Mesothelial cell of epicardium (in vitro differentiated cells): ENCODE data around the gene OR14I1. TPM values are rescaled to one million over a fixed set of nuclear protein-coding genes. Genes with fewer than 3 reads are reported as not detected.

Experiments used
- DNase-seq, 2 experiments: peaks; one replicate each; pipeline ENCODE4 v3.0.0; 2021; ENCODE audit warnings: low spot score in 2 of 2; ENCODE audit not compliant: unreplicated experiment in 2 of 2
- H3K27ac Mint-ChIP-seq: 2 replicates; pipeline ENCODE4 v1.8.0; 2021; ENCODE audit warnings: mixed read lengths
- H3K27me3 Mint-ChIP-seq: 2 replicates; pipeline ENCODE4 v1.8.0; 2021; ENCODE audit warnings: low read depth, mixed read lengths
- H3K36me3 Mint-ChIP-seq: 2 replicates; pipeline ENCODE4 v1.8.0; 2021; ENCODE audit warnings: mixed read lengths
- H3K4me1 Mint-ChIP-seq: 2 replicates; pipeline ENCODE4 v1.8.0; 2021; ENCODE audit warnings: mixed read lengths
- H3K4me3 Mint-ChIP-seq: 2 replicates; pipeline ENCODE4 v1.8.0; 2021; ENCODE audit warnings: mild to moderate bottlenecking, moderate library complexity, mixed read lengths
- H3K9me3 Mint-ChIP-seq: 2 replicates; pipeline ENCODE4 v1.8.0; 2021; ENCODE audit warnings: mixed read lengths
- total RNA-seq: library from RNA; stranded (reverse); gene quantifications from 3 replicates; pipeline ENCODE4 v1.2.1, GENCODE V29; 2021
- TF ChIP-seq, protein P1 (sequence below): fragments of 200-600 bp; sonication (generic); IDR thresholded peaks from one replicate; pipeline ENCODE4 v1.5.0; 2021; ENCODE audit warnings: antibody characterized with exemption; ENCODE audit not compliant: unreplicated experiment

OR14I1 gene
- total RNA-seq, 1 donor from 2014 or later, result not detected

GRCh38 chr1:248699099-248699498, 3.5 kb downstream of the OR14I1 start:
- no peak overlapping the region for H3K4me3 Mint-ChIP-seq

GRCh38 chr1:248697907-248698306, 4.7 kb downstream of the OR14I1 start:
- no peaks in the 10 kb centered on the region for H3K4me1 Mint-ChIP-seq
- TF ChIP-seq, protein P1, sequence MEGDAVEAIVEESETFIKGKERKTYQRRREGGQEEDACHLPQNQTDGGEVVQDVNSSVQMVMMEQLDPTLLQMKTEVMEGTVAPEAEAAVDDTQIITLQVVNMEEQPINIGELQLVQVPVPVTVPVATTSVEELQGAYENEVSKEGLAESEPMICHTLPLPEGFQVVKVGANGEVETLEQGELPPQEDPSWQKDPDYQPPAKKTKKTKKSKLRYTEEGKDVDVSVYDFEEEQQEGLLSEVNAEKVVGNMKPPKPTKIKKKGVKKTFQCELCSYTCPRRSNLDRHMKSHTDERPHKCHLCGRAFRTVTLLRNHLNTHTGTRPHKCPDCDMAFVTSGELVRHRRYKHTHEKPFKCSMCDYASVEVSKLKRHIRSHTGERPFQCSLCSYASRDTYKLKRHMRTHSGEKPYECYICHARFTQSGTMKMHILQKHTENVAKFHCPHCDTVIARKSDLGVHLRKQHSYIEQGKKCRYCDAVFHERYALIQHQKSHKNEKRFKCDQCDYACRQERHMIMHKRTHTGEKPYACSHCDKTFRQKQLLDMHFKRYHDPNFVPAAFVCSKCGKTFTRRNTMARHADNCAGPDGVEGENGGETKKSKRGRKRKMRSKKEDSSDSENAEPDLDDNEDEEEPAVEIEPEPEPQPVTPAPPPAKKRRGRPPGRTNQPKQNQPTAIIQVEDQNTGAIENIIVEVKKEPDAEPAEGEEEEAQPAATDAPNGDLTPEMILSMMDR, result no peak
- no peak for DNase-seq
- H3K4me3 Mint-ChIP-seq, result no peak overlapping the region
- peaks cover 52% of the 10 kb centered on the region for H3K9me3 Mint-ChIP-seq
- H3K27me3 Mint-ChIP-seq, result no peaks in the 10 kb centered on the region
- H3K27ac Mint-ChIP-seq, result no peak overlapping the region
- no peaks in the 10 kb centered on the region for H3K36me3 Mint-ChIP-seq

More at GRCh38 chr1:248699099-248699498, 3.5 kb downstream of the OR14I1 start:
- H3K27ac Mint-ChIP-seq, result no peak overlapping the region
- no peaks in the 10 kb centered on the region for H3K27me3 Mint-ChIP-seq
- no peak for DNase-seq
- H3K9me3 Mint-ChIP-seq, result peaks cover 42% of the 10 kb centered on the region
- TF ChIP-seq, protein P1, result no peak
- H3K4me1 Mint-ChIP-seq, result no peaks in the 10 kb centered on the region
- H3K36me3 Mint-ChIP-seq, result no peaks in the 10 kb centered on the region

DNA sequence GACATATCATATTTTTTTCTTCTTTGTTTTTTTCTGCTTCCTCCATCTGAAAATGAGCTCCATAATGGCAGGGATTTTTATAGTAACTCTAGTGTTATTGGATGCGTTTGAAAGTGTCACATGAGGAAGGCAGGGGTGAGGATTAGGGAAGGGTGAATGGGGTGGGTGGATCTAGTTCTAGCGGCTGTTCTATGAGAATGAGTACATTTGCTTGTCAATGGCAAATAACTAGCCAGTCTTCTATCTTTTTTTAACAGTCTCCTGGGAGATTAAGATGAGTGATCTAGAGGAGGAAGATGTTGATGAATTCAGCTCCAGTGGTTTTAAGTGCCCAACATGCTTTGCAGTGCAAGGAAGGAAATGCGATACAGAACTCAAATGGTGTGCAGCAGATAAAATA, 5.8 kb downstream of the OR14I1 start:
- Mint-ChIP-seq H3K4me3 (no peak overlapping the region), H3K27me3 (no peaks in the 10 kb centered on the region), H3K9me3 (peaks cover 61% of the 10 kb centered on the region), H3K27ac (no peak overlapping the region), H3K4me1 (no peaks in the 10 kb centered on the region), H3K36me3 (no peaks in the 10 kb centered on the region)
- TF ChIP-seq, protein P1, result no peak
- no peak for DNase-seq

- Mint-ChIP-seq H3K9me3 (peaks cover 62% of the 10 kb centered on the region), H3K4me3 (no peak overlapping the region), H3K36me3 (no peaks in the 10 kb centered on the region), H3K4me1 (no peaks in the 10 kb centered on the region), H3K27me3 (no peaks in the 10 kb centered on the region), H3K27ac (no peak overlapping the region)
- TF ChIP-seq, protein P1, result no peak
- DNase-seq, result no peak
Measured at GRCh38 chr1:248696261-248696660, 6.3 kb downstream of the OR14I1 start.

GRCh38 chr1:248695451-248696132, 7.0 kb downstream of the OR14I1 start:
- H3K4me1 Mint-ChIP-seq, result no peaks in the 10 kb centered on the region
- DNase-seq, result no peak
- peaks cover 69% of the 10 kb centered on the region for H3K9me3 Mint-ChIP-seq
- H3K27ac Mint-ChIP-seq, result no peak overlapping the region
- no peaks in the 10 kb centered on the region for H3K36me3 Mint-ChIP-seq
- TF ChIP-seq, protein P1, result no peak
- H3K4me3 Mint-ChIP-seq, result no peak overlapping the region
- H3K27me3 Mint-ChIP-seq, result no peaks in the 10 kb centered on the region
